Activated T-helper 17 cell treated with anti-CD3 and anti-CD28 coated beads, Interleukin-2, amount 50 U/mL, for 72 hours (primary cell): ENCODE data around the gene ANKRD2. TPM values are rescaled to one million over a fixed set of nuclear protein-coding genes. Genes with fewer than 3 reads are reported as not detected.
"Not testable (repeated sequence)": the region's sequence is repeated elsewhere in the genome, so short reads cannot be mapped to it uniquely, and the experiment has no call there.

Experiments used
- ATAC-seq: fragments of 150-1000 bp; cut with Tn5 transposase; replicated peaks from 2 replicates; pipeline ENCODE4 v1.10.0; 2021; ENCODE audit warnings: mild to moderate bottlenecking, moderate library complexity
- H3K27ac Mint-ChIP-seq: one replicate; pipeline ENCODE4 v1.8.0; 2022; ENCODE audit warnings: mixed read lengths
- H3K27me3 Mint-ChIP-seq: one replicate; pipeline ENCODE4 v1.8.0; 2022; ENCODE audit warnings: mixed read lengths
- H3K36me3 Mint-ChIP-seq: one replicate; pipeline ENCODE4 v1.8.0; 2022; ENCODE audit warnings: low read depth, mild to moderate bottlenecking, mixed read lengths
- H3K4me1 Mint-ChIP-seq: one replicate; pipeline ENCODE4 v1.8.0; 2022; ENCODE audit warnings: mixed read lengths
- H3K4me3 Mint-ChIP-seq: one replicate; pipeline ENCODE4 v1.8.0; 2022; ENCODE audit warnings: mild to moderate bottlenecking, mixed read lengths
- H3K9me3 Mint-ChIP-seq: one replicate; pipeline ENCODE4 v1.8.0; 2022; ENCODE audit warnings: mixed read lengths
- total RNA-seq, 2 donors: library from RNA; stranded (reverse); gene quantifications; one replicate each; pipeline ENCODE4 v1.2.3, GENCODE V29; 2022

Gene ANKRD2
- not detected for total RNA-seq

GRCh38 chr10:97572214-97572989, at the start of gene ANKRD2:
ANKRD2 (plus strand) TSS chr10:97572779; CDS start chr10:97572789, 10 bp downstream.
- H3K36me3 Mint-ChIP-seq: no peaks in the 10 kb centered on the region
- H3K4me1 Mint-ChIP-seq: no peaks in the 10 kb centered on the region
- no peaks in the 10 kb centered on the region for H3K9me3 Mint-ChIP-seq

GRCh38 chr10:97522937-97523336, 49.6 kb upstream of the ANKRD2 start:
- Mint-ChIP-seq H3K4me3 (no peak overlapping the region), H3K4me1 (no peaks in the 10 kb centered on the region), H3K9me3 (no peaks in the 10 kb centered on the region), H3K36me3 (no peaks in the 10 kb centered on the region), H3K27ac (no peak overlapping the region), H3K27me3 (no peaks in the 10 kb centered on the region)
- ATAC-seq: no peak

More at GRCh38 chr10:97572214-97572989, at the start of gene ANKRD2:
- H3K4me3 Mint-ChIP-seq: no peak within 1 kb of the TSS
- no peak within 1 kb of the TSS for H3K27ac Mint-ChIP-seq
- ATAC-seq: peak; percentile 59
- no peaks in the 10 kb centered on the region for H3K27me3 Mint-ChIP-seq

GRCh38 chr10:97525086-97525485, 47.5 kb upstream of the ANKRD2 start:
- Mint-ChIP-seq H3K9me3 (no peaks in the 10 kb centered on the region), H3K4me3 (no peak overlapping the region), H3K4me1 (no peaks in the 10 kb centered on the region), H3K27ac (no peak overlapping the region), H3K36me3 (no peaks in the 10 kb centered on the region), H3K27me3 (no peaks in the 10 kb centered on the region)
- no peak for ATAC-seq

GRCh38 chr10:97525683-97526110, 46.9 kb upstream of the ANKRD2 start:
- ATAC-seq: no peak
- no peaks in the 10 kb centered on the region for H3K27me3 Mint-ChIP-seq

GRCh38 chr10:97528876-97529275, 43.7 kb upstream of the ANKRD2 start:
- not testable (repeated sequence) for H3K36me3 Mint-ChIP-seq, H3K4me1 Mint-ChIP-seq, H3K4me3 Mint-ChIP-seq, ATAC-seq, H3K27ac Mint-ChIP-seq, H3K9me3 Mint-ChIP-seq, H3K27me3 Mint-ChIP-seq

More at GRCh38 chr10:97525683-97526110, 46.9 kb upstream of the ANKRD2 start:
- Mint-ChIP-seq H3K36me3 (no peaks in the 10 kb centered on the region), H3K4me3 (no peak overlapping the region), H3K9me3 (no peaks in the 10 kb centered on the region), H3K27ac (no peak overlapping the region), H3K4me1 (no peaks in the 10 kb centered on the region)

GRCh38 chr10:97529685-97530465, 42.7 kb upstream of the ANKRD2 start:
- Mint-ChIP-seq H3K27ac (no peak overlapping the region), H3K9me3 (no peaks in the 10 kb centered on the region), H3K4me3 (no peak overlapping the region), H3K36me3 (no peaks in the 10 kb centered on the region), H3K27me3 (no peaks in the 10 kb centered on the region), H3K4me1 (no peaks in the 10 kb centered on the region)
- ATAC-seq: no peak

- no peak for ATAC-seq
Measured at GRCh38 chr10:97531401-97531986, 41.1 kb upstream of the ANKRD2 start.

GRCh38 chr10:97532935-97533671, 39.5 kb upstream of the ANKRD2 start:
- H3K9me3 Mint-ChIP-seq: no peaks in the 10 kb centered on the region

More at GRCh38 chr10:97531401-97531986, 41.1 kb upstream of the ANKRD2 start:
- Mint-ChIP-seq H3K9me3 (no peaks in the 10 kb centered on the region), H3K4me1 (no peaks in the 10 kb centered on the region), H3K27ac (no peak overlapping the region), H3K4me3 (no peak overlapping the region), H3K36me3 (no peaks in the 10 kb centered on the region), H3K27me3 (no peaks in the 10 kb centered on the region)

GRCh38 chr10:97533888-97534287, 38.7 kb upstream of the ANKRD2 start:
- Mint-ChIP-seq H3K36me3 (no peaks in the 10 kb centered on the region), H3K4me1 (no peaks in the 10 kb centered on the region), H3K4me3 (no peak overlapping the region), H3K9me3 (no peaks in the 10 kb centered on the region), H3K27ac (no peak overlapping the region), H3K27me3 (no peaks in the 10 kb centered on the region)
- no peak for ATAC-seq

More at GRCh38 chr10:97532935-97533671, 39.5 kb upstream of the ANKRD2 start:
- ATAC-seq: no peak
- H3K27me3 Mint-ChIP-seq: no peaks in the 10 kb centered on the region
- no peak overlapping the region for H3K4me3 Mint-ChIP-seq
- no peaks in the 10 kb centered on the region for H3K36me3 Mint-ChIP-seq
- H3K27ac Mint-ChIP-seq: no peak overlapping the region
- no peaks in the 10 kb centered on the region for H3K4me1 Mint-ChIP-seq

- H3K27me3 Mint-ChIP-seq: no peaks in the 10 kb centered on the region
- H3K4me1 Mint-ChIP-seq: no peaks in the 10 kb centered on the region
- H3K27ac Mint-ChIP-seq: no peak overlapping the region
- H3K36me3 Mint-ChIP-seq: no peaks in the 10 kb centered on the region
- no peaks in the 10 kb centered on the region for H3K9me3 Mint-ChIP-seq
- ATAC-seq: peak; percentile 69
- H3K4me3 Mint-ChIP-seq: no peak overlapping the region
Measured at GRCh38 chr10:97534746-97535367, 37.7 kb upstream of the ANKRD2 start.

GRCh38 chr10:97537186-97537869, 35.3 kb upstream of the ANKRD2 start:
- H3K4me1 Mint-ChIP-seq: peaks cover 5% of the 10 kb centered on the region
- ATAC-seq: no peak
- no peaks in the 10 kb centered on the region for H3K36me3 Mint-ChIP-seq
- no peaks in the 10 kb centered on the region for H3K27me3 Mint-ChIP-seq
- H3K27ac Mint-ChIP-seq: no peak overlapping the region
- no peak overlapping the region for H3K4me3 Mint-ChIP-seq
- no peaks in the 10 kb centered on the region for H3K9me3 Mint-ChIP-seq

- no peak for ATAC-seq
- no peaks in the 10 kb centered on the region for H3K27me3 Mint-ChIP-seq
- H3K9me3 Mint-ChIP-seq: no peaks in the 10 kb centered on the region
- no peaks in the 10 kb centered on the region for H3K36me3 Mint-ChIP-seq
- peaks cover 14% of the 10 kb centered on the region for H3K4me1 Mint-ChIP-seq
- H3K4me3 Mint-ChIP-seq: no peak overlapping the region
- H3K27ac Mint-ChIP-seq: no peak overlapping the region
Measured at GRCh38 chr10:97538411-97538810, 34.2 kb upstream of the ANKRD2 start.

GRCh38 chr10:97538839-97539238, 33.7 kb upstream of the ANKRD2 start:
- Mint-ChIP-seq H3K36me3 (no peaks in the 10 kb centered on the region), H3K27me3 (no peaks in the 10 kb centered on the region), H3K4me1 (peaks cover 18% of the 10 kb centered on the region), H3K9me3 (no peaks in the 10 kb centered on the region), H3K27ac (no peak overlapping the region), H3K4me3 (no peak overlapping the region)
- no peak for ATAC-seq
